ENCODE measurements around the gene RBM45.

RBM45 gene

DNA sequence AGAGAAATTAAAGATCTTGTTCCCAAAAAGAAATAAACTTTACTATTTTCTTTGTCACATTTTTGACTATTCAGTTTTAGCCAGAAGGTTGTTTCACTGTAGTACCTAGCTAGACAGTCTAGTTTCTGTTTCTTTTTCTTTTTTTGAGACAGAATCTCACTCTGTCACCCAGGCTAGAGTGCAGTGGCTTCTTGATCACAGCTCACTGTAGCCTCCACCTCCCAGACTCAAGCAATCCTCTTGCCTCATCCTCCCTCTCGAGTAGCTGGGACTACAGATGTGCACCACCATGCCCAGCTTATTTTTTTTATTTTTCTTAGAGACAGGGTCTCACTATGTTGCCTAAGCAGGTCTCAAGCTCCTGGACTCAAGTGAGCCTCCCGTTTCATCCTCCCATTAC lies 2.2 kb downstream of the RBM45 start:
- TF ChIP-seq FOXM1 (IDR thresholded peaks at IDR 0.05; ENCODE audit: borderline replicate concordance, low read depth) (no peak), TCF12 (IDR thresholded peaks at IDR 0.05; ENCODE audit: low read depth) (no peak)

DNA sequence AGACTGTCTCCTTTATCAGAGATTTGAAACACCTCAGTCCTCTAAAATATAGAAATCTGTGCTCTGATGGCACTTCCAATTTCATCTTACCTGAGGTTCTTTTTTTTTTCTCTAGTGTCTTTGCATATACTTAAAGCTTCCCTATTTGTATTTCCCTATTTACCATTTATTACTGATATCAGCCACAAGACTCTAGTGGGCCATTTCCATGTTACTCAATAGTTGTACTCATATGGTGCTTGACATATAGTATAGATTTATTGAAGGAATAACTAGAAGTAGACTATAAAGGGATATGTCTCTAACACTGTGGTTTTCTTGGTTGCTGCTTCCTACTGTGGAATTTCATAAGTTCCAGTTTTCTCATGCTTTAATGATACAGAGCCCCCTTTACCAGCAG lies 3.0 kb downstream of the RBM45 start:
- TF ChIP-seq CREB1 (IDR thresholded peaks at IDR 0.05; ENCODE audit: low read depth): no peak
- no peak for TF ChIP-seq TEAD4 (IDR thresholded peaks at IDR 0.05)
- TF ChIP-seq FOXM1 (IDR thresholded peaks at IDR 0.05; ENCODE audit: borderline replicate concordance, low read depth): no peak
- TF ChIP-seq MAX (IDR thresholded peaks at IDR 0.05): no peak
- TF ChIP-seq, protein P1, sequence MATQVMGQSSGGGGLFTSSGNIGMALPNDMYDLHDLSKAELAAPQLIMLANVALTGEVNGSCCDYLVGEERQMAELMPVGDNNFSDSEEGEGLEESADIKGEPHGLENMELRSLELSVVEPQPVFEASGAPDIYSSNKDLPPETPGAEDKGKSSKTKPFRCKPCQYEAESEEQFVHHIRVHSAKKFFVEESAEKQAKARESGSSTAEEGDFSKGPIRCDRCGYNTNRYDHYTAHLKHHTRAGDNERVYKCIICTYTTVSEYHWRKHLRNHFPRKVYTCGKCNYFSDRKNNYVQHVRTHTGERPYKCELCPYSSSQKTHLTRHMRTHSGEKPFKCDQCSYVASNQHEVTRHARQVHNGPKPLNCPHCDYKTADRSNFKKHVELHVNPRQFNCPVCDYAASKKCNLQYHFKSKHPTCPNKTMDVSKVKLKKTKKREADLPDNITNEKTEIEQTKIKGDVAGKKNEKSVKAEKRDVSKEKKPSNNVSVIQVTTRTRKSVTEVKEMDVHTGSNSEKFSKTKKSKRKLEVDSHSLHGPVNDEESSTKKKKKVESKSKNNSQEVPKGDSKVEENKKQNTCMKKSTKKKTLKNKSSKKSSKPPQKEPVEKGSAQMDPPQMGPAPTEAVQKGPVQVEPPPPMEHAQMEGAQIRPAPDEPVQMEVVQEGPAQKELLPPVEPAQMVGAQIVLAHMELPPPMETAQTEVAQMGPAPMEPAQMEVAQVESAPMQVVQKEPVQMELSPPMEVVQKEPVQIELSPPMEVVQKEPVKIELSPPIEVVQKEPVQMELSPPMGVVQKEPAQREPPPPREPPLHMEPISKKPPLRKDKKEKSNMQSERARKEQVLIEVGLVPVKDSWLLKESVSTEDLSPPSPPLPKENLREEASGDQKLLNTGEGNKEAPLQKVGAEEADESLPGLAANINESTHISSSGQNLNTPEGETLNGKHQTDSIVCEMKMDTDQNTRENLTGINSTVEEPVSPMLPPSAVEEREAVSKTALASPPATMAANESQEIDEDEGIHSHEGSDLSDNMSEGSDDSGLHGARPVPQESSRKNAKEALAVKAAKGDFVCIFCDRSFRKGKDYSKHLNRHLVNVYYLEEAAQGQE (IDR thresholded peaks at IDR 0.05; ENCODE audit: low read depth): no peak

DNA sequence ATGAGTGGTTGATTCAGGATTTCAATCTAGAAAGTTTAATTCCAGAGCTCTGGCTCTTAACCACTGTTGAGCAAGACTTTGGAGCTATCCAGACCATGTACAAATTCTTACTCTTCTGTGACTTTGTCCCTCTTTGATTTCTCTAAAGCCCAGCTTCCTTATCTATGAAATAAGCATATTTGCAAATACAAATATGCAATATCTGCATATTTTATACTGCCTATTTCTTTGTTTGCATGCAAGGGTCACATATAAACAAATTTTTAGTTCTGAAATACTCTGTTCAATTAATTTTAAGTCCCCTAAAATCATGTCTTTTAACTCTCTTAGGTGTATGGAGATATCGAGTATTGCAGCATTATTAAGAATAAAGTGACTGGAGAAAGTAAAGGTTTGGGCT lies 5.5 kb downstream of the RBM45 start:
- no peak for TF ChIP-seq RAD21 (IDR thresholded peaks at IDR 0.05; ENCODE audit: low read depth)
- no peak for TF ChIP-seq USF1 (IDR thresholded peaks at IDR 0.05)
- no peak for TF ChIP-seq CEBPB (IDR thresholded peaks at IDR 0.05)
- no peak for TF ChIP-seq FOXM1 (IDR thresholded peaks at IDR 0.05; ENCODE audit: borderline replicate concordance, low read depth)
- TF ChIP-seq NFIC (IDR thresholded peaks at IDR 0.05): no peak
- no peak for TF ChIP-seq EGR1 (IDR thresholded peaks at IDR 0.05)

- TF ChIP-seq TCF12 (IDR thresholded peaks at IDR 0.05; ENCODE audit: low read depth): no peak
- TF ChIP-seq YY1 (IDR thresholded peaks at IDR 0.05; ENCODE audit: low read depth): no peak
- no peak for TF ChIP-seq CEBPB (IDR thresholded peaks at IDR 0.05)
- no peak for TF ChIP-seq RAD21 (IDR thresholded peaks at IDR 0.05; ENCODE audit: low read depth)
Observed at GRCh38 chr2:178119179-178119922, 7.1 kb downstream of the RBM45 start.

DNA sequence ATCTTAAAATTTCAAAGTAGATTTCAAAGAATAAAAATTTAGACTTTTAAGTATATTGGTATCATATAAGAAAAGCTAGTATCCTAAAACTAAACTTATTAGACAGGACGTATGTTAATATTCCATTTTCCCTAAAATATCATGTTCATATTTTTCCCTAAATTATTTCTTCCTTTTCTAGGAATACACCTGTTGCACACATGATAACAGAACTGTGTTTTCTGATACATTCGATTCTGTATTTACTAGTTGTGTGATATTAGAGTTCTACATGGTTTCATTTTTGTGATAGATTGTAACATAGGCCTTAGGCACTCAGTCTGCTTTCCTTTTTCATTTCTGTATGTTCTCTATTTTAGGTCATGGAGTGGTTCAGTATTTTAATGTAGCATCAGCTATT lies 10.9 kb downstream of the RBM45 start:
- TF ChIP-seq RAD21 (IDR thresholded peaks at IDR 0.05; ENCODE audit: low read depth) (no peak), USF1 (IDR thresholded peaks at IDR 0.05) (no peak), CEBPB (IDR thresholded peaks at IDR 0.05) (no peak), TAF1 (IDR thresholded peaks at IDR 0.05; ENCODE audit: low read depth) (no peak), EGR1 (IDR thresholded peaks at IDR 0.05) (no peak), ZBTB7A (IDR thresholded peaks at IDR 0.05; ENCODE audit: low read depth) (no peak), TCF12 (IDR thresholded peaks at IDR 0.05; ENCODE audit: low read depth) (no peak), YY1 (IDR thresholded peaks at IDR 0.05; ENCODE audit: low read depth) (no peak), TEAD4 (IDR thresholded peaks at IDR 0.05) (no peak), MAX (IDR thresholded peaks at IDR 0.05) (no peak), EP300 (IDR thresholded peaks at IDR 0.05; ENCODE audit: borderline replicate concordance) (no peak), NFIC (IDR thresholded peaks at IDR 0.05) (no peak)
- TF ChIP-seq, protein P1 (IDR thresholded peaks at IDR 0.05; ENCODE audit: low read depth): no peak

GRCh38 chr2:178125125-178125524 lies 12.9 kb downstream of the RBM45 start:
- TF ChIP-seq MAX (IDR thresholded peaks at IDR 0.05): no peak

DNA sequence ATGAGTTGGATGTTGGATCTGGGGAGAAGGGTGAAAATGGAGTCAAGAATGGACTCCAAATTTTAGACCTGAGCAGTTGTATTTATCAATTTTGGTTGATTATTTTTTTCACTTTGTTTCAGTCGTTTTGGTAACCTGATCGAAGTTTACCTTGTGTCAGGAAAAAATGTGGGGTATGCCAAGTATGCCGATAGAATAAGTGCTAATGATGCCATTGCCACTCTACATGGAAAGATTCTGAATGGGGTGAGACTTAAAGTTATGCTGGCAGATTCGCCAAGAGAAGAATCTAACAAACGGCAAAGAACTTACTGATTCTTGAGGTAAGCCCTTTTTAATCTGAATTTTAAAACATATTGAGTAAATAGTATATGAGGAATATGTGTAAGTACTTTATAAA lies 13.6 kb downstream of the RBM45 start:
- TF ChIP-seq FOXM1 (IDR thresholded peaks at IDR 0.05; ENCODE audit: borderline replicate concordance, low read depth) (no peak), ZBTB7A (IDR thresholded peaks at IDR 0.05; ENCODE audit: low read depth) (no peak), YY1 (IDR thresholded peaks at IDR 0.05; ENCODE audit: low read depth) (no peak), TCF12 (IDR thresholded peaks at IDR 0.05; ENCODE audit: low read depth) (no peak), TEAD4 (IDR thresholded peaks at IDR 0.05) (peak; percentile 66), USF1 (IDR thresholded peaks at IDR 0.05) (no peak)
